ENCODE measurements around the gene FTH1. TPM values are rescaled to one million over a fixed set of nuclear protein-coding genes. Genes with fewer than 3 reads are reported as not detected.

FTH1 gene
- total and polyA plus RNA-seq, 2 of the 8 experiments (the other 6 are each of a cell fraction or from before 2014, with no cell fraction given): 1,153 to 1,461 TPM

DNA sequence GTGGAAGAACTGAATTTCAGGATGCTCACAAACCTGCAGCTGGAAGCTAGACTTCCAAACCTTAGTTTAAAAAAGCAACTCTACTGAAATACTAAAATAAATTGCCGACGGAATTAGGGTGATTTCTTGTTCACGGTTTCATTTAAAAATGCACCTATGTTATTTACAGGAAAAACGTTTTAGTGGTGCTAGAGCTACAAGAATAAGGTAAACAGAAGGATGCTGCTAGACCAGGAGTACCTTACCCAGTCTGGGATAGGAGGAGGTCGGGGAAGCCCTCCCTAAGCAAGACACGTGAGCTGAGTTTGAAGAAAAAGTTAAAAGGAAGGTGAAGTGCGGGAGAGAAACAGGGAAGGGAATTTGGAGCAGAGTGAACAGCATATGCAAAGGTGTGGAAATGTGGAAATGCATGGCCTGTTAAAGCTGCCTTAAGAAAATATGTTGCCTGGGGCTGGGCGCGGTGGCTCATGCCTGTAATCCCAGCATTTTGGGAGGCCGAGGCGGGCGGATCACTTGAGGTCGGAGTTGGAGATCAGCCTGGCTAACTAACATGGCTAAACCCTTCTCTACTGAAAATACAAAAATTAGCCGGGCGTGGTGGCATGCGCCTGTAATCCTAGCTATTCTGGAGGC, 1.4 kb upstream of the FTH1 start:
- H4K8ac ChIP-seq (ENCODE audit: extremely low read depth, insufficient read depth, low read length): no peak overlapping the region
- peak overlapping the region; percentile 98; the same call in 1 of the 2 replicates for H3K18ac ChIP-seq (ENCODE audit: extremely low read depth, low read length)
- no peaks in the 10 kb centered on the region for H3K9me3 ChIP-seq (ENCODE audit: insufficient read depth in 2 of 2, low read depth in 1 of 2, low read length in 1 of 2)
- H3K79me2 ChIP-seq (ENCODE audit: control insufficient read depth in 1 of 2, insufficient read depth in 2 of 2, low read length in 2 of 2): peaks cover 14 to 35% of the 10 kb centered on the region in 2 experiments
- peak overlapping the region; percentile 22 for H4K91ac ChIP-seq (replicated peaks; ENCODE audit: insufficient read length, low read length)
- H2BK5ac ChIP-seq (ENCODE audit: low read depth, low read length): peak overlapping the region; percentile 96
- peak overlapping the region; percentile 90 to 97 for H3K4me2 ChIP-seq (ENCODE audit: insufficient read depth in 1 of 2, low read depth in 2 of 2, low read length in 2 of 2)
- no peak overlapping the region for H4K5ac ChIP-seq (ENCODE audit: insufficient read length, low read depth, low read length)
- H3K9ac ChIP-seq (replicated peaks in 1 of 4; ENCODE audit: extremely low read depth in 1 of 4, low read depth in 3 of 4, low read length in 3 of 4): peak overlapping the region in 3 of 4 experiments; percentile 90 to 95 (median 95); a peak in 3 of 7 replicates
- no peak overlapping the region for H3K23ac ChIP-seq (ENCODE audit: insufficient read length)
- no peak overlapping the region for H2BK120ac ChIP-seq (replicated peaks; ENCODE audit: low read depth, low read length)
- H2AK5ac ChIP-seq (ENCODE audit: low read depth, low read length): peak overlapping the region; percentile 68
- peak overlapping the region; percentile 80; the same call in 1 of the 2 replicates for H2BK12ac ChIP-seq (ENCODE audit: low read depth, low read length)
- WGBS, 2 experiments (ENCODE audit: extremely low coverage in 1 of 2, insufficient coverage in 1 of 2, insufficient read length in 1 of 2, insufficient replicate concordance in 2 of 2, low coverage in 1 of 2, low lambda C conversion rate in 2 of 2, missing lambda C conversion rate in 1 of 2): 85% methylated on average over 13 of the region's 16 CpGs; no CpG with 5 or more reads in 1 of the 2 experiments
- H3K23me2 ChIP-seq (ENCODE audit: low read depth, low read length): peaks cover 12% of the 10 kb centered on the region; the same call in 1 of the 2 replicates
- H3K56ac ChIP-seq (replicated peaks; ENCODE audit: insufficient read length, low read depth, low read length): no peak overlapping the region
- CTCF ChIA-PET (ENCODE audit: partially characterized antibody): interaction anchor here (1.0 to 5.8 kb wide), 8 partner anchors 10 to 112 kb away, joined by 3 to 36 read pairs (median 4); no protein-coding TSS in a partner anchor
- peak overlapping the region; percentile 55; the same call in 1 of the 2 replicates for H2BK15ac ChIP-seq (ENCODE audit: low read length)
- no peak for TF ChIP-seq ATF3 (IDR thresholded peaks at IDR 0.05; ENCODE audit: insufficient read depth, low read depth, low read length)
- no peak for TF ChIP-seq SIN3A (conservative IDR thresholded peaks at IDR 0.05 in 1 of 2, IDR thresholded peaks at IDR 0.05 in 1 of 2; ENCODE audit: low read depth in 1 of 2, low read length in 2 of 2)
- TF ChIP-seq SAP30 (IDR thresholded peaks at IDR 0.05; ENCODE audit: insufficient read depth, insufficient replicate concordance, low read length): no peak
- no peak for TF ChIP-seq TAF7 (optimal IDR thresholded peaks at IDR 0.05; ENCODE audit: borderline replicate concordance, low read depth, low read length)
- no peak for TF ChIP-seq CHD2 (IDR thresholded peaks at IDR 0.05; ENCODE audit: low read length)
- TF ChIP-seq SP4 (IDR thresholded peaks at IDR 0.05; ENCODE audit: low read length): no peak
- FAIRE-seq: no peak
- no peak overlapping the region for H3K27ac ChIP-seq (ENCODE audit: low read depth, low read length)
- no peak overlapping the region for H2AFZ ChIP-seq (ENCODE audit: low read length)
- no peak overlapping the region for H3K14ac ChIP-seq (ENCODE audit: insufficient read length)
- no peak for DNase-seq (ENCODE audit: low read depth in 1 of 2, low spot score in 2 of 2)
- peaks cover 9 to 18% (median 18%) of the 10 kb centered on the region in 4 experiments; a peak in 7 of 8 replicates for H3K36me3 ChIP-seq (ENCODE audit: control insufficient read depth in 2 of 4, insufficient read depth in 4 of 4, low read length in 3 of 4)
- H3K27me3 ChIP-seq (replicated peaks in 1 of 4; ENCODE audit: control insufficient read depth in 3 of 4, extremely low read depth in 1 of 4, insufficient read depth in 3 of 4, low read length in 3 of 4): no peaks in the 10 kb centered on the region; a peak in 3 of 7 replicates
- no peaks in the 10 kb centered on the region for H3K79me1 ChIP-seq (ENCODE audit: low read depth, low read length)
- H4K20me1 ChIP-seq (replicated peaks in 1 of 2; ENCODE audit: control insufficient read depth in 1 of 2, insufficient read depth in 2 of 2, low read length in 2 of 2): peaks cover 10 to 19% of the 10 kb centered on the region in 2 experiments
- peak overlapping the region; percentile 89 to 97 (median 96); a peak in 7 of 8 replicates for H3K4me3 ChIP-seq (ENCODE audit: extremely low read depth in 1 of 4, insufficient read depth in 2 of 4, low read depth in 3 of 4, low read length in 4 of 4)
- no peak overlapping the region for H2BK20ac ChIP-seq (ENCODE audit: low read length)
- H3K4ac ChIP-seq (replicated peaks; ENCODE audit: insufficient read length, low read depth, low read length): peak overlapping the region; percentile 30
- POLR2A ChIA-PET (ENCODE audit: partially characterized antibody): interaction anchor here (0.6 to 25.7 kb wide), 28 partner anchors 3 to 176 kb away, joined by 3 to 458 read pairs (median 6); partner anchors contain the start of genes BEST1, FEN1, FTH1 and TMEM258
- peaks cover 9 to 30% (median 20%) of the 10 kb centered on the region in 4 experiments for H3K4me1 ChIP-seq (replicated peaks in 1 of 4; ENCODE audit: control insufficient read depth in 3 of 4, insufficient read depth in 4 of 4, low read length in 3 of 4)

All from H1 (cell line).